GM18907 (cell line): Measurements from ENCODE around the gene GLB1L.
A peak's percentile ranks its signal among the peaks of the same experiment; 100 is the strongest.
"Not testable (repeated sequence)": the region's sequence is repeated elsewhere in the genome, so short reads cannot be mapped to it uniquely, and the experiment has no call there.

ENCODE experiments used
- ATAC-seq: cut with Tn5 transposase; IDR thresholded peaks from one replicate; pipeline ENCODE4 v1.9.1; 2021; ENCODE audit warnings: mild to moderate bottlenecking, moderate library complexity; ENCODE audit not compliant: unreplicated experiment

GLB1L gene

GRCh38 chr2:219209236-219210195, 35.7 kb downstream of the GLB1L start:
- ATAC-seq, result no peak

- no peak for ATAC-seq
Measured at GRCh38 chr2:219207884-219208740, 37.1 kb downstream of the GLB1L start.

GRCh38 chr2:219207134-219207883, 37.9 kb downstream of the GLB1L start:
- ATAC-seq, result no peak

GRCh38 chr2:219206328-219207133, 38.7 kb downstream of the GLB1L start, which contains the start of gene ZFAND2B:
Gene ZFAND2B, plus strand, starts transcription at chr2:219206782. Its CDS starts 206 bp downstream, at chr2:219206988.
- peak; percentile 95 for ATAC-seq

GRCh38 chr2:219205981-219206327, 39.3 kb downstream of the GLB1L start:
- ATAC-seq, result no peak

GRCh38 chr2:219205165-219205538, 40.1 kb downstream of the GLB1L start:
- no peak for ATAC-seq

- ATAC-seq, result no peak
Measured at GRCh38 chr2:219204425-219205164, 40.6 kb downstream of the GLB1L start.

GRCh38 chr2:219201331-219201730, 43.9 kb downstream of the GLB1L start:
- not testable (repeated sequence) for ATAC-seq

- ATAC-seq, result not testable (repeated sequence)
Measured at GRCh38 chr2:219200502-219201326, 44.5 kb downstream of the GLB1L start.

- ATAC-seq, result no peak
Measured at GRCh38 chr2:219199470-219200211, 45.6 kb downstream of the GLB1L start.

- ATAC-seq, result no peak
Measured at GRCh38 chr2:219198974-219199373, 46.3 kb downstream of the GLB1L start.

- no peak for ATAC-seq
Measured at GRCh38 chr2:219197388-219197787, 47.9 kb downstream of the GLB1L start.

- no peak for ATAC-seq
Measured at GRCh38 chr2:219186754-219187456, 58.3 kb downstream of the GLB1L start.
